HEK293 (cell line): Measurements from ENCODE around the gene PARD3.

Experiments
- CTCF ChIP-seq: fragments of 450-650 bp; formaldehyde crosslinking; IDR thresholded peaks from 2 replicates; pipeline ENCODE4 v1.5.1; 2016; ENCODE audit warnings: missing biosample characterization, missing genetic modification characterization
- HIC1 ChIP-seq: fragments of 450-650 bp; formaldehyde crosslinking; IDR thresholded peaks from 2 replicates; pipeline ENCODE4 v1.5.1; 2016; ENCODE audit warnings: missing biosample characterization, missing genetic modification characterization
- HOXA7 ChIP-seq: sonication (generic); formaldehyde crosslinking; IDR thresholded peaks from 2 replicates; pipeline ENCODE4 v1.8.1; 2022; ENCODE audit warnings: missing genetic modification reagents, borderline replicate concordance
- KLF10 ChIP-seq: fragments of 450-650 bp; IDR thresholded peaks from 2 replicates; pipeline ENCODE4 v1.5.1; 2018; ENCODE audit warnings: missing biosample characterization, mild to moderate bottlenecking, missing genetic modification characterization
- ZBTB10 ChIP-seq: fragments of 450-650 bp; formaldehyde crosslinking; IDR thresholded peaks from 2 replicates; pipeline ENCODE4 v1.5.1; 2016; ENCODE audit warnings: missing biosample characterization, missing genetic modification characterization
- ZBTB11 ChIP-seq: fragments of 450-650 bp; formaldehyde crosslinking; conservative IDR thresholded peaks from 2 replicates; pipeline ENCODE4 v1.5.1; 2016; ENCODE audit warnings: low read depth, missing biosample characterization, missing genetic modification characterization
- ZNF146 ChIP-seq: fragments of 450-650 bp; formaldehyde crosslinking; IDR thresholded peaks from 2 replicates; pipeline ENCODE4 v1.5.1; 2016; ENCODE audit warnings: missing biosample characterization, missing genetic modification characterization
- ZNF24 ChIP-seq: fragments of 450-650 bp; formaldehyde crosslinking; IDR thresholded peaks from 2 replicates; pipeline ENCODE4 v1.5.1; 2016; ENCODE audit warnings: missing biosample characterization, missing genetic modification characterization
- ZNF311 ChIP-seq: fragments of 450-650 bp; formaldehyde crosslinking; IDR thresholded peaks from 2 replicates; pipeline ENCODE4 v1.5.1; 2017; ENCODE audit warnings: missing biosample characterization, missing genetic modification characterization, borderline replicate concordance
- ZNF350 ChIP-seq: fragments of 450-650 bp; formaldehyde crosslinking; IDR thresholded peaks from 2 replicates; pipeline ENCODE4 v1.5.0; 2017; ENCODE audit warnings: missing biosample characterization, mild to moderate bottlenecking, missing genetic modification characterization
- ZNF571 ChIP-seq: fragments of 450-650 bp; formaldehyde crosslinking; IDR thresholded peaks from 2 replicates; pipeline ENCODE4 v1.5.0; 2017; ENCODE audit warnings: missing biosample characterization, missing genetic modification characterization
- ZNF600 ChIP-seq: fragments of 450-650 bp; formaldehyde crosslinking; IDR thresholded peaks from 2 replicates; pipeline ENCODE4 v1.5.1; 2016; ENCODE audit warnings: missing biosample characterization, missing genetic modification characterization
- ZNF670 ChIP-seq: fragments of 450-650 bp; formaldehyde crosslinking; IDR thresholded peaks from 2 replicates; pipeline ENCODE4 v1.5.1; 2016; ENCODE audit warnings: missing biosample characterization, missing genetic modification characterization, low read depth
- ZNF768 ChIP-seq: fragments of 450-650 bp; formaldehyde crosslinking; IDR thresholded peaks from 2 replicates; pipeline ENCODE4 v1.5.1; 2018; ENCODE audit warnings: missing biosample characterization, mild to moderate bottlenecking, missing genetic modification characterization

GRCh38 chr10:34207343-34207742 lies 607.8 kb downstream of the PARD3 start:
- TF ChIP-seq ZNF768 (no peak), KLF10 (no peak), HOXA7 (no peak), ZNF350 (tag by site-specific recombination) (no peak), ZNF24 (tag by site-specific recombination) (no peak), CTCF (tag by site-specific recombination) (no peak), ZNF571 (no peak), ZNF311 (tag by site-specific recombination) (no peak), ZBTB10 (tag by site-specific recombination) (no peak), ZNF670 (no peak), ZNF146 (tag by site-specific recombination) (no peak), HIC1 (tag by site-specific recombination) (no peak), ZBTB11 (no peak), ZNF600 (tag by site-specific recombination) (no peak)
